B cell (primary cell): ENCODE results near the gene TFAP2C. TPM values are rescaled to one million over a fixed set of nuclear protein-coding genes. Genes with fewer than 3 reads are reported as not detected.

Experiments used
- ATAC-seq: fragments of 200-7000 bp; cut with Tn5 transposase; one replicate; pipeline ENCODE4 v1.10.0; 2021; ENCODE audit warnings: low read depth, mild to moderate bottlenecking, moderate number of reproducible peaks, moderate library complexity
- CTCF ChIA-PET: fragments of 350-600 bp; sonication (Branson Sonifier 250); formaldehyde crosslinking; loops from one replicate; lab custom pipeline; 2021; ENCODE audit warnings: antibody characterized with exemption, inconsistent platforms; lab: Charles Lee
- POLR2A ChIA-PET: fragments of 350-600 bp; sonication (Branson Sonifier 250); formaldehyde crosslinking; loops from one replicate; lab custom pipeline; 2021; ENCODE audit warnings: antibody characterized with exemption; lab: Charles Lee
- DNase-seq: peaks from one replicate; pipeline ENCODE4 v3.0.0; 2013
- H2AFZ ChIP-seq: 2 replicates; pipeline ENCODE4 v1.6.1; 2012; ENCODE audit warnings: mild to moderate bottlenecking, low read depth, low read length; ENCODE audit not compliant: insufficient read depth, poor library complexity, severe bottlenecking
- H3K27ac ChIP-seq, 2 donors: 1 replicate in 1 of 2; 2 replicates in 1 of 2; pipeline ENCODE4 v1.5.1; 2012 to 2013; ENCODE audit warnings: low read length in 2 of 2, mild to moderate bottlenecking in 2 of 2, moderate library complexity in 1 of 2
- H3K27me3 ChIP-seq, 4 experiments: fragments of 200-600 bp in 1 of 4; sonication (generic) in 1 of 4; replicated peaks in 1 of 4; 1 replicate in 2 of 4; 2 replicates in 2 of 4; pipeline versions ENCODE4 v1.6.1 to v1.7.0; 2013 to 2016; ENCODE audit warnings: low read length in 3 of 4, mild to moderate bottlenecking in 2 of 4, mixed read lengths in 1 of 4, moderate library complexity in 1 of 4; ENCODE audit not compliant: insufficient read depth in 4 of 4, control insufficient read depth in 3 of 4; ENCODE audit errors: control extremely low read depth in 1 of 4
- H3K36me3 ChIP-seq, 2 experiments: replicated peaks in 1 of 2; 1 replicate in 1 of 2; 2 replicates in 1 of 2; pipeline versions ENCODE4 v1.6.1 to v1.7.1; 2013; ENCODE audit warnings: low read length in 1 of 2; ENCODE audit not compliant: insufficient read depth in 2 of 2, control insufficient read depth in 1 of 2; ENCODE audit errors: control extremely low read depth in 1 of 2, extremely low read depth in 1 of 2
- H3K4me1 ChIP-seq, 2 donors: fragments of 200-600 bp in 1 of 2; sonication (generic) in 1 of 2; 1 replicate in 1 of 2; 2 replicates in 1 of 2; pipeline versions ENCODE4 v1.5.1 to v1.6.1; 2013 to 2017; ENCODE audit warnings: low read length in 2 of 2; ENCODE audit not compliant: control insufficient read depth in 2 of 2, insufficient read depth in 2 of 2
- H3K4me2 ChIP-seq: replicated peaks from 2 replicates; pipeline ENCODE3; 2012; ENCODE audit warnings: mild to moderate bottlenecking, low read depth, low read length; ENCODE audit not compliant: poor library complexity, severe bottlenecking
- H3K4me3 ChIP-seq, 5 experiments: fragments of 200-600 bp in 1 of 5; sonication (generic) in 1 of 5; 1 replicate in 3 of 5; 2 replicates in 2 of 5; pipeline versions ENCODE4 v1.5.1 to v1.7.0; 2011 to 2016; ENCODE audit warnings: low read length in 4 of 5, mild to moderate bottlenecking in 4 of 5, low read depth in 2 of 5, control low read depth in 1 of 5, moderate library complexity in 1 of 5; ENCODE audit not compliant: insufficient read depth in 1 of 5; ENCODE audit errors: control extremely low read depth in 1 of 5, extremely low read depth in 1 of 5
- H3K79me2 ChIP-seq: fragments of 200-600 bp; sonication (generic); one replicate; pipeline ENCODE4 v1.6.0; 2016; ENCODE audit warnings: low read length; ENCODE audit not compliant: control insufficient read depth, insufficient read depth
- H3K9ac ChIP-seq: fragments of 200-600 bp; sonication (generic); 2 replicates; pipeline ENCODE4 v1.6.1; 2017; ENCODE audit warnings: mild to moderate bottlenecking, low read length, moderate library complexity
- H3K9me3 ChIP-seq, 3 donors: one replicate each; pipeline versions ENCODE4 v1.6.1 to v1.7.1; 2013; ENCODE audit warnings: low read length in 2 of 3; ENCODE audit not compliant: control insufficient read depth in 2 of 3, insufficient read depth in 1 of 3; ENCODE audit errors: control extremely low read depth in 1 of 3
- H4K20me1 ChIP-seq: 2 replicates; pipeline ENCODE4 v1.6.0; 2012; ENCODE audit warnings: mild to moderate bottlenecking, low read length; ENCODE audit not compliant: insufficient read depth, control insufficient read depth, poor library complexity, severe bottlenecking
- H3K27ac Mint-ChIP-seq: one replicate; pipeline ENCODE4 v1.8.0; 2021; ENCODE audit warnings: mixed read lengths
- H3K27me3 Mint-ChIP-seq: one replicate; pipeline ENCODE4 v1.8.0; 2021; ENCODE audit warnings: mixed read lengths
- H3K4me1 Mint-ChIP-seq: one replicate; pipeline ENCODE4 v1.8.0; 2021; ENCODE audit warnings: mixed read lengths
- H3K4me3 Mint-ChIP-seq: one replicate; pipeline ENCODE4 v1.8.0; 2021; ENCODE audit warnings: mixed read lengths
- H3K9me3 Mint-ChIP-seq: one replicate; pipeline ENCODE4 v1.8.0; 2022; ENCODE audit warnings: mixed read lengths; ENCODE audit not compliant: insufficient read depth
- CTCF ChIP-seq: fragments of 200-600 bp; IDR thresholded peaks from one replicate; pipeline ENCODE4 v1.8.0; 2022; ENCODE audit warnings: antibody characterized with exemption, mild to moderate bottlenecking
- EZH2 ChIP-seq: IDR thresholded peaks from 2 replicates; pipeline ENCODE4 v1.6.1; 2012; ENCODE audit warnings: borderline replicate concordance, low read depth, mild to moderate bottlenecking, moderate library complexity, low read length; ENCODE audit not compliant: insufficient read depth, poor library complexity, severe bottlenecking
- WGBS: methylation state at CpG from one replicate; pipeline ENCODE4 v1.1.5; 2013; ENCODE audit warnings: missing lambda C conversion rate; ENCODE audit not compliant: insufficient coverage; 5-methylcytosine and 5-hydroxymethylcytosine counted together
- intact Hi-C: fragments of 100-400 bp; cut with micrococcal nuclease; formaldehyde crosslinking; loops from one replicate; pipeline ENCODE4 v1.10.0; 2022
- polyA plus RNA-seq: library from polyadenylated mRNA; depleted of rRNA; stranded (reverse); fragments of >200 nt; gene quantifications from 2 replicates; pipeline ENCODE4 v1.2.3, GENCODE V29; 2012
- total RNA-seq, 2 donors: library from RNA; stranded (reverse); fragments of 120-200 nt in 1 of 2; gene quantifications; 1 replicate in 1 of 2; 2 replicates in 1 of 2; pipeline versions ENCODE4 v1.2.3 to v1.2.4, GENCODE V29; 2013 to 2022

TFAP2C gene
- total and polyA plus RNA-seq, 2 donors (not counting 1 experiment from before 2014, with no cell fraction given) = not detected

- TF ChIP-seq EZH2 = no peak
- TF ChIP-seq CTCF = no peak
- no peak overlapping the region for H3K4me3 Mint-ChIP-seq
- ATAC-seq = no peak
- no peaks in the 10 kb centered on the region for H3K27me3 ChIP-seq
- 73% methylated on average over 10 of the region's 11 CpGs for WGBS
- no peak for DNase-seq
- no peak overlapping the region for H3K4me2 ChIP-seq
- H3K27ac Mint-ChIP-seq = no peak overlapping the region
- no peaks in the 10 kb centered on the region for H3K79me2 ChIP-seq
- no peak overlapping the region for H3K9ac ChIP-seq
- POLR2A ChIA-PET = no interaction called here
- H2AFZ ChIP-seq = no peak overlapping the region
- H3K27me3 Mint-ChIP-seq = peaks cover 6% of the 10 kb centered on the region
- CTCF ChIA-PET = no interaction called here
- no peaks in the 10 kb centered on the region for H3K4me1 Mint-ChIP-seq
- no peaks in the 10 kb centered on the region for H3K4me1 ChIP-seq
- H3K36me3 ChIP-seq = no peaks in the 10 kb centered on the region
- peaks cover 0 to 3% (median 0%) of the 10 kb centered on the region in 3 donors for H3K9me3 ChIP-seq
- no peaks in the 10 kb centered on the region for H4K20me1 ChIP-seq
- no peak overlapping the region for H3K4me3 ChIP-seq
- no peak overlapping the region for H3K27ac ChIP-seq
- no peaks in the 10 kb centered on the region for H3K9me3 Mint-ChIP-seq
- intact Hi-C loops = no loop called here
These were observed 54.2 kb downstream of the TFAP2C start for GRCh38 chr20:56683077-56683865.

GRCh38 chr20:56685879-56686278 is 56.8 kb downstream of the TFAP2C start:
- 81% methylated on average over 16 of the region's 16 CpGs for WGBS
- POLR2A ChIA-PET = no interaction called here
- Histone ChIP-seq H2AFZ (no peak overlapping the region), H3K27me3 (peaks cover 0 to 3% (median 0%) of the 10 kb centered on the region in 4 experiments), H4K20me1 (no peaks in the 10 kb centered on the region), H3K4me2 (no peak overlapping the region), H3K79me2 (no peaks in the 10 kb centered on the region), H3K4me3 (no peak overlapping the region), H3K27ac (no peak overlapping the region), H3K9me3 (peaks cover 0 to 7% (median 0%) of the 10 kb centered on the region in 3 donors), H3K36me3 (no peaks in the 10 kb centered on the region), H3K9ac (no peak overlapping the region), H3K4me1 (no peaks in the 10 kb centered on the region)
- CTCF ChIA-PET = no interaction called here
- Mint-ChIP-seq H3K4me3 (no peak overlapping the region), H3K27ac (no peak overlapping the region), H3K27me3 (peaks cover 10% of the 10 kb centered on the region), H3K9me3 (no peaks in the 10 kb centered on the region), H3K4me1 (no peaks in the 10 kb centered on the region)
- DNase-seq (no peak), ATAC-seq (no peak)
- intact Hi-C loops = no loop called here
- TF ChIP-seq CTCF = no peak
- TF ChIP-seq EZH2 = no peak
